Esophagus (tissue), 2 donors: ENCODE results near the gene VSTM2B. TPM values are rescaled to one million over a fixed set of nuclear protein-coding genes. Genes with fewer than 3 reads are reported as not detected.

Source experiments
- H3K27ac ChIP-seq, 2 donors: one replicate each; pipeline ENCODE4 v1.5.1; 2013; ENCODE audit warnings: low read depth in 2 of 2, mild to moderate bottlenecking in 2 of 2, inconsistent platforms in 1 of 2, low read length in 1 of 2, moderate library complexity in 1 of 2
- H3K27me3 ChIP-seq, 2 donors: one replicate each; pipeline ENCODE4 v1.6.1; 2013; ENCODE audit warnings: low read length in 2 of 2, control low read depth in 1 of 2, mild to moderate bottlenecking in 1 of 2; ENCODE audit not compliant: insufficient read depth in 2 of 2, control insufficient read depth in 1 of 2
- H3K36me3 ChIP-seq, 2 donors: one replicate each; pipeline ENCODE4 v1.6.1; 2013; ENCODE audit warnings: low read length in 1 of 2; ENCODE audit not compliant: control insufficient read depth in 2 of 2, insufficient read depth in 2 of 2
- H3K4me1 ChIP-seq, 2 donors: one replicate each; pipeline ENCODE4 v1.6.1; 2013; ENCODE audit warnings: low read length in 1 of 2; ENCODE audit not compliant: control insufficient read depth in 2 of 2, insufficient read depth in 2 of 2
- H3K4me3 ChIP-seq, 2 donors: one replicate each; pipeline ENCODE4 v1.5.1; 2013; ENCODE audit warnings: low read length in 2 of 2, mild to moderate bottlenecking in 2 of 2, low read depth in 1 of 2, moderate library complexity in 1 of 2
- H3K9me3 ChIP-seq, 2 donors: one replicate each; pipeline ENCODE4 v1.6.1; 2013; ENCODE audit warnings: mild to moderate bottlenecking in 2 of 2, low read depth in 1 of 2, low read length in 1 of 2, moderate library complexity in 1 of 2; ENCODE audit not compliant: control insufficient read depth in 2 of 2, insufficient read depth in 1 of 2
- WGBS, 2 donors: extraction: QIAGEN DNeasy Blood & Tissue Kit; methylation state at CpG; one replicate each; pipeline ENCODE4 v1.1.7; 2013; 5-methylcytosine and 5-hydroxymethylcytosine counted together
- polyA plus RNA-seq, 2 donors: library from polyadenylated mRNA; stranded (reverse); fragments of 200-250 nt; gene quantifications; one replicate each; pipeline ENCODE4 v1.2.3, GENCODE V29; 2013
- donor health status: healthy with polysubstance abuse.
- donor health status: Bipolar disorder and iron deficiency.

Gene VSTM2B
- polyA plus RNA-seq, 2 donors = not detected

DNA sequence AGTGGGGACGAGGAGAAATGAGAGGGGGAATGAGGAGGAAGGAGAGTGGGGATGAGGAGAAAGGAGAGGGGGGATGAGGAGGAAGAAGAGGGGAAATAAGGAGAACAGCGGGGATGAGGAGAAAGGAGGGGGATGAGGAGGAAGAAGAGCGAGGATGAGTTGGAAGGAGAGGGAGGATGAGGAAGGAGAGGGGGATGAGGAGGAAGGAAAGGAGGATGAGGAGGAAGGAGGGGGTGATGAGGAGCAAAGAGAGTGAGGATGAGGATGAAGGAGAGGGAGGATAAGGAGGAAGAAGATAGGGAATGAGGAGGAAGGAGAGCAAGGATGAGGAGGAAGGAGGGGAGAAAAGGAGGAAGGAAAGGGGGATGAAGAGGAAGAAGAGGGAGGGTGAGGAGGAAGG is 14.0 kb upstream of the VSTM2B start:
- no peaks in the 10 kb centered on the region for H3K4me1 ChIP-seq
- H3K27ac ChIP-seq = no peak overlapping the region
- no peak overlapping the region for H3K4me3 ChIP-seq
- H3K9me3 ChIP-seq = peaks cover 0 to 8% of the 10 kb centered on the region in 2 donors
- H3K36me3 ChIP-seq = no peaks in the 10 kb centered on the region
- peaks cover 0 to 3% of the 10 kb centered on the region in 2 donors for H3K27me3 ChIP-seq
- 73 to 74% methylated on average over 3 of the region's 3 CpGs for whole genome bisulfite sequencing, 2 donors

DNA sequence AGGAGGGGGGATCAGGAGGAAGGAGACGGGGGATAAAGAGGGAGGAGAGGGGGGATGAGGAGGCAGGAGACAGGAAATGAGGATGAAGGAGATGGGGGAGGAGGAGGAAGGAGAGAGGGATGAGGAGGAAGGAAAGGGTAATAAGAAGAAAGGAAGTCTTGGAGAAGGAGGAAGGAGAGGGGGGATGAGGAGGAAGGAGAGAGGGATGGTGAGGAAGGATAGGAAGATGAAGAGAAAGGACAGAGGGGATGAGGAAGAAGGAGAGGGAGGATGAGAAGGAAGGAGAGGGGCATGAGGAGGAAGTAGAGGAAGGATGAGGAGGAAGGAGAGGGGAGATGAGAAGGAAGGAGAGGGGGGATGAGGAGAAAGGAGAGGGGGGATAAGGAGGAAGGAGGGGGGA is 13.0 kb upstream of the VSTM2B start:
- no peak overlapping the region for H3K4me3 ChIP-seq
- H3K27ac ChIP-seq = no peak overlapping the region
- no peaks in the 10 kb centered on the region for H3K36me3 ChIP-seq
- peaks cover 0 to 3% of the 10 kb centered on the region in 2 donors for H3K27me3 ChIP-seq
- WGBS, 2 donors = 53 to 64% methylated on average over 1 of the region's 1 CpG
- H3K4me1 ChIP-seq = no peaks in the 10 kb centered on the region
- peaks cover 0 to 8% of the 10 kb centered on the region in 2 donors for H3K9me3 ChIP-seq

DNA sequence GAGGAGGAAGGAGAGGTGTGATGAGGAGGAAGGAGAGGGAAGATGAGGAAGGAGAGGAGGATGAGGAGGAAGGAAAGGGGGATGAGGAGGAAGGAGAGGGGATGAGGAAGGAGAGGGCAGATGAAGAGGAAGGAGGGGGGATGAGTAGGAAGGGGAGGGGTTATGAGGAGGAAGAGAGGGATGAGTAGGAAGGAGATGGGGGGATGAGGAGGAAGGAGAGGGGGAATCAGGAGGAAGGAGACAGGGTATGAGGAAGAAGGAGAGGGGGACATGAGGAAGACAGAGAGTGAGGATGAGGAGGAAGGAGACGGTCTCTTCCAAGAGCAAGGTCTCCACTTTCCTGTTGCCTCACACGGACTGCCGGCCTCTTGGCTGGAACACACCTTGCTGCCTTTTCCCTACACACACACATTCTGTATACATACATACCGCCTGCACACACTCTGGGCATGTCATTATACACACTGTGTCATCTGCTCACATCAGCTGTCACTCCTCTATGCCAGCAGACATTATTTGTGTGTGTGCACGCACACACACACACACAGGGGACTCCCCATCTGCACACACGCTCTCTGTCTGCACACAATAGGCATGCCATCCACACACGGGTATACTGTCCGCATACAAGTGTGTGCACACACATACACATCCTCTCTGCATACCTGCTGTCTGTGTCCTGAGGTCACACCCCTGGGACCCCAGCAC is 11.1 kb upstream of the VSTM2B start:
- no peaks in the 10 kb centered on the region for H3K4me1 ChIP-seq
- WGBS, 2 donors = 68% methylated on average over 8 of the region's 8 CpGs
- no peaks in the 10 kb centered on the region for H3K36me3 ChIP-seq
- H3K4me3 ChIP-seq = no peak overlapping the region
- H3K9me3 ChIP-seq = peaks cover 0 to 5% of the 10 kb centered on the region in 2 donors
- H3K27ac ChIP-seq = no peak overlapping the region
- H3K27me3 ChIP-seq = no peaks in the 10 kb centered on the region

DNA sequence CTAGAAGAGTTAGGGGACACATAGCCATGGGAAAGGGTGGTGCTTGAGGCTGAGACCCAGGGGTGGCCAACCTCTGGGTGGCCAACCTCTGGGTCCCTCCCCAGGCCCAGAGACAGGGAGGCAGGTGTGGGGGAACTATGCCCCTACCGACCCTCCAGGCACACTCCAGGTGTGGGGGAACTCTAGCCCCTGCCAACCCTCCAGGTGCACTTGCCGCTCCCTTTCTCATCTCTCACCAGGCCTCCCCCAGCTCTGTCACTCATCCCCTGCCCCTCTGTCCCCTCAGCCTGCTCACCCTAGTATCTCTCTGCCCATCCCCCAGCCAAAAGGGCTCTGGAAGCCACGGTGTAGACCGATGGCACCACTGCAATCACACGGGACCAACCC is 10.6 kb upstream of the VSTM2B start:
- no peaks in the 10 kb centered on the region for H3K4me1 ChIP-seq
- WGBS, 2 donors = 55 to 67% methylated on average over 5 of the region's 5 CpGs
- H3K27me3 ChIP-seq = no peaks in the 10 kb centered on the region
- H3K36me3 ChIP-seq = no peaks in the 10 kb centered on the region
- peaks cover 0 to 5% of the 10 kb centered on the region in 2 donors for H3K9me3 ChIP-seq
- H3K4me3 ChIP-seq = no peak overlapping the region
- no peak overlapping the region for H3K27ac ChIP-seq

DNA sequence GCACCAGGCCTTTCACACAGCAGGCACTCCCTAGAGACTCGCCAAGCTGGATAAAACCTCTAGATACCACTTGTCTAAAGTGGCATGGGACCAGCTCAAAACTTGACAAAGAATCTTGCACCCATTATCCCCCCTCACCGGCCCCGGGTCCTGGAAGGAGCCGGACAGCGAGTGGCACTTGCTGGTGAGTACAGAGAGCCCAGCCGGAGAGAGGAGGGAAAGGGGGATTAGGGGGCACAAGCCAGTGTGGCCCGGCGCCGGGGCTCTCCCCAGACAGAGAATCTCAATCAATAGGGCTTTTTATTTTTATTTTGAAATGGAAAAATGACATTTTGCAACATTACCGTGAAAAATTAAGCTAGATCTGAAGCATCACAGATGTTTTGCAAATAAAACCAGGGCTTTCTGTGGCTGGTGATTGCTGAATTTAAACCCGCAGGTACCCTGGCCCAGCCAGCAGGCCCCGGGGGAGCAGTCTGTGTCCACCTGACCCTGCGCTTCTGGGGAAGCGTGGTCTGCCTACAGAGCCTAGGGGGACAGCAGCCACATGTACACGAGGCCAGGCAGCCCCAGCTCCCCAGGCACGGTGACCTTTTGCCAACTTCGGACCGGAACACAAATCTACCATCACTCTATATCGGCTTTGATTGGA is 10.0 kb upstream of the VSTM2B start:
- WGBS, 2 donors = 76 to 77% methylated on average over 19 of the region's 19 CpGs
- Histone ChIP-seq H3K4me1 (no peaks in the 10 kb centered on the region), H3K9me3 (peaks cover 0 to 1% of the 10 kb centered on the region in 2 donors), H3K4me3 (no peak overlapping the region), H3K27ac (no peak overlapping the region), H3K27me3 (no peaks in the 10 kb centered on the region), H3K36me3 (no peaks in the 10 kb centered on the region)

DNA sequence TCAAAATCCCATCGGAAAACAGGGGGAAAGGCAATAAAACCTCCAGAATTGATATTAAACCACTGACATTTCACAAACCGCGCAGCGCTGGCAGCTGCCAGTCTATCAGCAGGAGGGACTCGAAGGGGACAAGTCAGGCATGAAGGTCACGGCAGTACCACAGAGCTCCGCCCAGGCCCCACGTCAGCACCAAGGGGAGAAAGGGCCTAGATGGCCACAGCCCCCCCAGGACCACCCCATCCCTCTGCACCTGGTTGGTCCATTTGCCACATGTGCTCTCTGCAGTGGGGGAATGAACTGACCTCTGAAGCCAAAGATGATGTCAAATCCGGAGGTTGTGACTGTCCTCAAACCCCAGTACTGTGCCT is 9.5 kb upstream of the VSTM2B start:
- H3K36me3 ChIP-seq = no peaks in the 10 kb centered on the region
- WGBS, 2 donors = 85 to 88% methylated on average over 9 of the region's 9 CpGs
- no peaks in the 10 kb centered on the region for H3K27me3 ChIP-seq
- no peak overlapping the region for H3K27ac ChIP-seq
- no peaks in the 10 kb centered on the region for H3K9me3 ChIP-seq
- no peaks in the 10 kb centered on the region for H3K4me1 ChIP-seq
- no peak overlapping the region for H3K4me3 ChIP-seq

DNA sequence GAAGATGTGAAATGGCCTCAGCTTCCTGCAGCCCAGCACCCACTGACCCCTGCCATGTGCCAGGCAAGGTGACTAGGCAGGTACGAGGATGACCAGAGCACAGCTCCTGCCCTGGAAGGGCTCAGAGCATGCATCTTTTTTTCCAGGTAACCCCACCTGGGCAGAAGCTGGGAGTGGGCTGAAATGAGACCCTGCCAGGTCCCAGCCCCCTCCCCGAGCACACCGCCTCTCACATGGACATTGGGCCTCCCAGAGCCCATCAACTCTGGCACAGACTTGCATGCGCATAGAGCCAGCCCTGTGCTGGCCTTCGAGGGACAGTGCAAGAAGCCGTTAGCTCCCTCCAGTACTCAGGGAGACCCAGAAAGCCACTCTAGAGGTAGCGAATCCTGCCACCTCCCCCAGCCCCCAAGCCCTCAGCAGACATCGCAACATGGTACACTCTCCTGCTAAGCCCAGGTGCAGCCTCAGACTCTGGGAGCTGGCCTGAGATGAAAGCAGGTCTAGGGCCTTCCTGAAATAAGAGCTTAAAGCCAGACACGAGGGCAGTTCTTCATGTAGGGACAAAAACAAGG is 8.9 kb upstream of the VSTM2B start:
- H3K4me1 ChIP-seq = no peaks in the 10 kb centered on the region
- no peaks in the 10 kb centered on the region for H3K9me3 ChIP-seq
- WGBS, 2 donors = 71 to 73% methylated on average over 9 of the region's 9 CpGs

DNA sequence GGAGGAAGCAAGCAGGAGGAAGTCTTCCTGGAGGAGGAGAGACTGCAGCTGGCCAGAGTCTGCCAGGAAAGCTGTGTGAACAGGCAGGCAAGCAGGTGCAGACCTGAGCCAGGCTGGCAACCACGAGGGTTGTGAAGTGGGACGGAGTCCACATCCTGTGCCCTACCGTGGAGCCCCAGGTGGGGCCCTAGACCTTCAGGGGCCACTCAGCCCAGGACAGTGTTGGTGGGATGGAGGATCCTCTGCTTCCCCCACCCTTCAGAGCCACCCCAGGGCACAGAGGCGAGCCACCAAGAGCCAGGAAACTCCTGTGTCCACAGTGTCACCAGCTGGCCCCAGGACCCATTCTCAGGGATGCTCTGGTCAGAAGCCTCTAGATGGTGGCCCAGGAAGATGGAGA is 8.4 kb upstream of the VSTM2B start:
- Histone ChIP-seq H3K4me3 (no peak overlapping the region), H3K27ac (no peak overlapping the region), H3K4me1 (no peaks in the 10 kb centered on the region), H3K9me3 (no peaks in the 10 kb centered on the region), H3K36me3 (no peaks in the 10 kb centered on the region), H3K27me3 (no peaks in the 10 kb centered on the region)
- 56 to 58% methylated on average over 4 of the region's 4 CpGs for WGBS, 2 donors

More for the DNA sequence above, 8.9 kb upstream of the VSTM2B start:
- no peak overlapping the region for H3K27ac ChIP-seq
- H3K27me3 ChIP-seq = no peaks in the 10 kb centered on the region
- no peak overlapping the region for H3K4me3 ChIP-seq
- no peaks in the 10 kb centered on the region for H3K36me3 ChIP-seq

DNA sequence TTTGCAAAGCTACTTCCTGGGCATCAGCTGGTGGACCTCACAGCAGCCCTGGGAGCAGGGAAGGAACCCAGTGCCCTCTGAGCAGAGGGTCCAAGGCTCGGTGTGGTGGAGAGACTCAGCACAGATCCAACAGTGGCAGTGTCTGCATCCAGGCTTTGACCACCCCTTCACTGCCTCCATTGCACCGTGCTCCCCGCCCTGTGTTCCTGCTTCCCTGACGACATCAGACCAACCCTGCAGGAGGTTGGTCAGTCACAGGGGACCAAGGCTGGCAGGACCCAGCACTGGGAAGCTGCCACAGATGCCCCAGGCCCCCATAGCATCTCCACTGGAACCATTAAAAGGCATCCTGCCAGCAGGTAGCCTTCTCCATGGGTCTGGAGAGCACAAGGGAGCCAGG is 7.8 kb upstream of the VSTM2B start:
- 67 to 74% methylated on average over 4 of the region's 4 CpGs for whole genome bisulfite sequencing, 2 donors
- Histone ChIP-seq H3K36me3 (no peaks in the 10 kb centered on the region), H3K4me1 (no peaks in the 10 kb centered on the region), H3K27ac (no peak overlapping the region), H3K27me3 (no peaks in the 10 kb centered on the region), H3K9me3 (no peaks in the 10 kb centered on the region), H3K4me3 (no peak overlapping the region)

DNA sequence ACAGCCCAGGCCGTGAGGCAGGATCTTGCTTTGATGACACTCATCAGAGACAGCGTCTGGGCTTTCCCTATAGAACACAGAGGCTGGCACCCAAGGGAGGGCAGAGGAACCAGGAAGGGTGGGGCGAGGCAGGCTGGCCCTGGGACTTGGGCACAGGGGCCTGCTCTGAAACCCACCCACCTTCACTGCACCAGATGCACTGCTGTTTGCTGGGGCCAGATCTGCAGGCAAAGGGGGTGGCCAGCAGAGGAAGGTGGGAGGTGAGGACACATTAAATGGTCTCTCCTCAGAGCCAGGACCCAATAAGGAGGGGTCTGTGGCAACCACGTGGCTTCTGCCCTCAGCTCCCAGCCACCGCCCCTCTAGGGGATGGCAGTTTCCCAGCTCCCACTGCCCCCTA is 6.6 kb upstream of the VSTM2B start:
- peaks cover 0 to under 1% of the 10 kb centered on the region in 2 donors for H3K27me3 ChIP-seq
- no peak overlapping the region for H3K27ac ChIP-seq
- H3K36me3 ChIP-seq = no peaks in the 10 kb centered on the region
- H3K4me1 ChIP-seq = no peaks in the 10 kb centered on the region
- no peak overlapping the region for H3K4me3 ChIP-seq
- H3K9me3 ChIP-seq = no peaks in the 10 kb centered on the region
- 64 to 67% methylated on average over 5 of the region's 5 CpGs for WGBS, 2 donors
